Testis (tissue), 3 donors: ENCODE measurements around the gene TBCD. TPM values are rescaled to one million over a fixed set of nuclear protein-coding genes. Genes with fewer than 3 reads are reported as not detected.

Experiments used
- DNase-seq: peaks from one replicate; pipeline ENCODE4 v3.0.0-alpha.2; 2019
- H3K27ac ChIP-seq, 2 donors: fragments of 200-600 bp; sonication (generic); one replicate each; pipeline ENCODE4 v1.5.1; 2019
- H3K27me3 ChIP-seq: fragments of 200-600 bp; sonication (generic); one replicate; pipeline ENCODE4 v1.5.1; 2019
- H3K36me3 ChIP-seq: fragments of 200-600 bp; sonication (generic); one replicate; pipeline ENCODE4 v1.5.1; 2017; ENCODE audit warnings: low read depth; ENCODE audit errors: missing control alignments
- H3K4me1 ChIP-seq: fragments of 200-600 bp; sonication (generic); one replicate; pipeline ENCODE4 v1.5.1; 2019
- H3K4me3 ChIP-seq, 2 donors: fragments of 200-600 bp; sonication (generic); one replicate each; pipeline ENCODE4 v1.5.1; 2017 to 2019
- H3K9me3 ChIP-seq: fragments of 200-600 bp; sonication (generic); one replicate; pipeline ENCODE4 v1.5.1; 2017
- CTCF ChIP-seq, 3 experiments: fragments of 450-650 bp in 2 of 3; fragments of 200-600 bp in 1 of 3; sonication (generic) in 1 of 3; IDR thresholded peaks; one replicate each; pipeline ENCODE4 v1.5.1; 2016 to 2019; ENCODE audit warnings: antibody characterized with exemption in 3 of 3, mild to moderate bottlenecking in 2 of 3, moderate library complexity in 1 of 3
- POLR2A ChIP-seq: fragments of 450-650 bp; IDR thresholded peaks from one replicate; pipeline ENCODE4 v1.6.1; 2017; ENCODE audit warnings: antibody characterized with exemption, mild to moderate bottlenecking, moderate library complexity
- WGBS, 2 donors: methylation state at CpG; one replicate each; pipeline ENCODE4 v1.1.5; 2018; 5-methylcytosine and 5-hydroxymethylcytosine counted together
- intact Hi-C: fragments of 100-400 bp; cut with DNase I; formaldehyde crosslinking; loops from one replicate; pipeline ENCODE4 v1.15.1; 2023; ENCODE audit warnings: low total_unique reads
- polyA plus RNA-seq: library from polyadenylated mRNA; stranded (reverse); fragments of 350-450 nt; fragmentation: Illumina TruSeq; extraction: RNeasy Lipid Tissue Mini Kit (QIAGEN cat#74804); gene quantifications from one replicate; pipeline ENCODE4 v1.2.3, GENCODE V29; 2014; ENCODE audit warnings: low read depth, low replicate concordance; ENCODE audit not compliant: insufficient read depth
- total RNA-seq, 2 donors: library from RNA; depleted of rRNA; stranded (reverse); fragments of >200 nt; gene quantifications; one replicate each; pipeline ENCODE4 v1.2.3, GENCODE V29; 2016

The TBCD gene
- total and polyA plus RNA-seq, 3 donors from 2014 or later, result 81.2 to 128 (median 115) TPM

GRCh38 chr17:82881324-82881823 lies 129.5 kb downstream of the TBCD start:
- Histone ChIP-seq H3K4me3 (no peak overlapping the region), H3K4me1 (peaks cover 22% of the 10 kb centered on the region), H3K27me3 (no peaks in the 10 kb centered on the region), H3K27ac (no peak overlapping the region), H3K36me3 (no peaks in the 10 kb centered on the region), H3K9me3 (no peaks in the 10 kb centered on the region)
- WGBS, 2 donors, result 70 to 80% methylated on average over 21 of the region's 21 CpGs
- DNase-seq, result peak; percentile 52
- TF ChIP-seq POLR2A (no peak), CTCF (IDR thresholded peaks at IDR 0.05) (no peak)
- intact Hi-C loops, result no loop called here

GRCh38 chr17:82881900-82882714 lies 130.2 kb downstream of the TBCD start:
- no peaks in the 10 kb centered on the region for H3K27me3 ChIP-seq
- TF ChIP-seq CTCF (IDR thresholded peaks at IDR 0.05), result no peak
- no peak for TF ChIP-seq POLR2A
- H3K27ac ChIP-seq, result peak overlapping the region in 1 of 2 donors; percentile 24
- intact Hi-C loops, result no loop called here
- peaks cover 22% of the 10 kb centered on the region for H3K4me1 ChIP-seq
- WGBS, 2 donors, result 82 to 85% methylated on average over 17 of the region's 17 CpGs
- DNase-seq, result peak; percentile 80
- no peaks in the 10 kb centered on the region for H3K9me3 ChIP-seq
- H3K36me3 ChIP-seq, result no peaks in the 10 kb centered on the region
- H3K4me3 ChIP-seq, result no peak overlapping the region

GRCh38 chr17:82882715-82883418 lies 131.0 kb downstream of the TBCD start:
- no peaks in the 10 kb centered on the region for H3K27me3 ChIP-seq
- no peak for TF ChIP-seq POLR2A
- no peak for TF ChIP-seq CTCF (IDR thresholded peaks at IDR 0.05)
- no peak overlapping the region for H3K4me3 ChIP-seq
- H3K4me1 ChIP-seq, result peaks cover 18% of the 10 kb centered on the region
- WGBS, 2 donors, result 85 to 92% methylated on average over 39 of the region's 39 CpGs
- intact Hi-C loops, result no loop called here
- H3K27ac ChIP-seq, result no peak overlapping the region
- H3K9me3 ChIP-seq, result no peaks in the 10 kb centered on the region
- no peak for DNase-seq
- H3K36me3 ChIP-seq, result no peaks in the 10 kb centered on the region

DNA sequence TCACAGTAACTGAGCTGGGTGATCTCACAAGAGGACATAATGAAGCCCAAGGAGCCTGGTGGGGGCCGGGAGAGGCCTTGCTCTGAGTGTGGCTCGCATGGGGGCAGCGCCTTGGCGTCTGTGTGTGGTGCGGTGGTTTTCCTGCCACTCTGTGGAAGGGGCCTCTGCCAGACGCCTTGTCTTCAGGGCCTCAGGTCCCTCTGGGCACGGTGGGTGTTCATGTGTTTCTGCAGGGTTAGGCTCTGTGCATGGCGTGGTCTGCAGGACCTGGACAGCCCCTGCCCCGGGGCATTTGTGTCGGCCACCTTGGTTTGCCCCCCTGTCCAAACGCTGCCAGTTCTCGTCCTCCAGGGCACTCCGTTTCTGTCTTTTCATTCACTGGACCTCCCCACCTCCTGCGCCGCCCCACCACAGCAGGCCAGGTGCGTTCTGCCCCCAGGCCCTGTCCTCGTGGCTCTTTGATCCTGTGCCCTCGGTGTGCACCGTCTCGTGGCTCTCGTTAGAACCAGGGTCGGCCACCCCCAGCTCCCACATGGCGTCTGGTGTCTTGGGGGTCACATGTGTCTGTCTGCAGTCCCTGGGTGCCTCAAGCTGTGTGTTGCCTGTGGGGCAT lies 131.7 kb downstream of the TBCD start:
- WGBS, 2 donors, result 90 to 95% methylated on average over 18 to 23 of the region's 23 CpGs
- no peak for TF ChIP-seq POLR2A
- no peak for TF ChIP-seq CTCF (IDR thresholded peaks at IDR 0.05)
- no peak for DNase-seq
- Histone ChIP-seq H3K27ac (no peak overlapping the region), H3K9me3 (no peaks in the 10 kb centered on the region), H3K27me3 (no peaks in the 10 kb centered on the region), H3K4me3 (no peak overlapping the region), H3K36me3 (no peaks in the 10 kb centered on the region), H3K4me1 (peaks cover 20% of the 10 kb centered on the region)
- intact Hi-C loops, result no loop called here
